ENCODE measurements around the gene GLI1. TPM values are rescaled to one million over a fixed set of nuclear protein-coding genes. Genes with fewer than 3 reads are reported as not detected.
A peak's percentile ranks its signal among the peaks of the same experiment; 100 is the strongest.

GLI1 gene
- total and polyA plus RNA-seq, 2 of the 13 experiments (the other 11 are each of a cell fraction or from before 2014, with no cell fraction given), result 0.09 to 0.20 TPM

GRCh38 chr12:57434517-57435223, 24.9 kb upstream of the GLI1 start, which contains the start of gene INHBC (continued):
- no peak for TF ChIP-seq SOX6 (IDR thresholded peaks at IDR 0.05)
- no peak for TF ChIP-seq SOX6 (CRISPR knock-in tag; IDR thresholded peaks at IDR 0.05)
- no peak for TF ChIP-seq NFIC (IDR thresholded peaks at IDR 0.05; ENCODE audit: low read length)
- TF ChIP-seq NFKB2 (CRISPR knock-in tag; IDR thresholded peaks at IDR 0.05; ENCODE audit: borderline replicate concordance), result no peak; the same call in 1 of the 2 replicates
- 0 out of 2 replicates have a peak, but pooled peaks have one; percentile 2 for TF ChIP-seq MEIS2 (CRISPR knock-in tag; IDR thresholded peaks at IDR 0.05)
- TF ChIP-seq PPARG (CRISPR knock-in tag; conservative IDR thresholded peaks at IDR 0.05), result no peak
- TF ChIP-seq ZNF567 (CRISPR knock-in tag; IDR thresholded peaks at IDR 0.05; ENCODE audit: borderline replicate concordance), result no peak
- no peak for TF ChIP-seq ZNF784 (CRISPR knock-in tag; IDR thresholded peaks at IDR 0.05; ENCODE audit: borderline replicate concordance)
- no peak for TF ChIP-seq DDIT3 (CRISPR knock-in tag; IDR thresholded peaks at IDR 0.05)
- peak; percentile 53; the same call in 1 of the 2 replicates for TF ChIP-seq PHF20 (CRISPR knock-in tag; IDR thresholded peaks at IDR 0.05)
- no peak for TF ChIP-seq CCDC6 (CRISPR knock-in tag; IDR thresholded peaks at IDR 0.05)
- no peak for TF ChIP-seq HNRNPUL1 (IDR thresholded peaks at IDR 0.05; ENCODE audit: low read depth, low read length)
- no peak for TF ChIP-seq IRX3 (CRISPR knock-in tag; IDR thresholded peaks at IDR 0.05; ENCODE audit: borderline replicate concordance, low read depth)
- no peak for TF ChIP-seq ZNF607 (CRISPR knock-in tag; IDR thresholded peaks at IDR 0.05; ENCODE audit: borderline replicate concordance)
- TF ChIP-seq NFYB (CRISPR knock-in tag; IDR thresholded peaks at IDR 0.05), result no peak
- no peak for TF ChIP-seq ZNF547 (CRISPR knock-in tag; IDR thresholded peaks at IDR 0.05)
- no peak for TF ChIP-seq FOXO4 (CRISPR knock-in tag; conservative IDR thresholded peaks at IDR 0.05)
- TF ChIP-seq ELK4 (CRISPR knock-in tag; IDR thresholded peaks at IDR 0.05; ENCODE audit: borderline replicate concordance), result no peak
- TF ChIP-seq ETV5 (CRISPR knock-in tag; IDR thresholded peaks at IDR 0.05; ENCODE audit: borderline replicate concordance), result no peak
- no peak for TF ChIP-seq BHLHE40 (IDR thresholded peaks at IDR 0.05; ENCODE audit: low read length)
- TF ChIP-seq ZNF580 (CRISPR knock-in tag; IDR thresholded peaks at IDR 0.05; ENCODE audit: borderline replicate concordance, low read depth), result no peak
- TF ChIP-seq ZNF724P (CRISPR knock-in tag; IDR thresholded peaks at IDR 0.05; ENCODE audit: borderline replicate concordance), result no peak
- TF ChIP-seq THAP11 (CRISPR knock-in tag; IDR thresholded peaks at IDR 0.05), result no peak
- no peak for TF ChIP-seq HBP1 (CRISPR knock-in tag; IDR thresholded peaks at IDR 0.05; ENCODE audit: low read depth)

Measured in HepG2 (cell line).